Parietal lobe (tissue), 2 donors: ENCODE measurements around the gene CAP2. TPM values are rescaled to one million over a fixed set of nuclear protein-coding genes. Genes with fewer than 3 reads are reported as not detected.

Source experiments
- small RNA-seq: library from RNA; depleted of rRNA; stranded (forward); fragments of <200 nt; gene quantifications from one replicate; pipeline ENCODE3, GENCODE V24; 2014; ENCODE audit warnings: low replicate concordance
- total RNA-seq: library from RNA; depleted of rRNA; stranded (reverse); fragments of >200 nt; gene quantifications from one replicate; pipeline ENCODE4 v1.2.3, GENCODE V29; 2014

CAP2 gene
- 43.2 TPM for total RNA-seq

GRCh38 chr6:17392978-17393891 lies at the start of gene CAP2:
Gene CAP2 (plus strand): TSS chr6:17393595. CDS start chr6:17421556, 27,961 bp downstream.

GRCh38 chr6:17599877-17600526 lies 206.6 kb downstream of the CAP2 start, which contains the start of gene FAM8A1:
Gene FAM8A1 (plus strand): TSS chr6:17600302. CDS start chr6:17600410, 108 bp downstream.

Small RNA genes within 50 kb of the gene (small RNA-seq; reads per million reads assigned to genes)
- gene SUMO2P13: not detected

Other genes starting within 250 kb of the CAP2 start
- 28.8 TPM for gene RBM24, start 112.2 kb upstream of the CAP2 start, total RNA-seq
- gene FAM8A1, start 206.7 kb downstream of the CAP2 start, total RNA-seq: 54.5 TPM